HG03060 (cell line): ENCODE data around the gene PARP15.
"Not testable (repeated sequence)": the region's sequence is repeated elsewhere in the genome, so short reads cannot be mapped to it uniquely, and the experiment has no call there.

Source experiments
- ATAC-seq: cut with Tn5 transposase; IDR thresholded peaks from one replicate; pipeline ENCODE4 v1.9.1; 2021; ENCODE audit warnings: low read depth, moderate number of reproducible peaks; ENCODE audit not compliant: unreplicated experiment

PARP15 gene

DNA sequence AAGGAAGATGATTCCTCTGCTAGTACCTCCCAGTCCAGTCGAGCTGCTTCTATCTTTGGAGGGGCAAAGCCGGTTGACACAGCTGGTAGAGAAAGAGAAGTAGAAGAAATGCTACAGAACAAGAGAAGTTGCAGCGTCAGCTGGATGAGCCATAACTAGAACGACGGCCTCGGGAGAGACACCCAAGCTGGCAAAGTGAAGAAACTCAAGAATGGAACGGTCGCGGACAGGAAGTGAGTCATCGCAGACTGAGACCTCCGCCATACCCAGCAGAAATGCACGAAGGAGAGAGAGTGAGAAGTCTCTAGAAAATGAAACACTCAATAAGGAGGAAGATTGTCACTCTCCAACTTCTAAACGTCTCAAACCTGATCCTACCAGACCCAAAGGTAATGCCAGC is 84.2 kb downstream of the PARP15 start:
- ATAC-seq = no peak

- no peak for ATAC-seq
Observed at GRCh38 chr3:122662505-122662904, 85.1 kb downstream of the PARP15 start.

DNA sequence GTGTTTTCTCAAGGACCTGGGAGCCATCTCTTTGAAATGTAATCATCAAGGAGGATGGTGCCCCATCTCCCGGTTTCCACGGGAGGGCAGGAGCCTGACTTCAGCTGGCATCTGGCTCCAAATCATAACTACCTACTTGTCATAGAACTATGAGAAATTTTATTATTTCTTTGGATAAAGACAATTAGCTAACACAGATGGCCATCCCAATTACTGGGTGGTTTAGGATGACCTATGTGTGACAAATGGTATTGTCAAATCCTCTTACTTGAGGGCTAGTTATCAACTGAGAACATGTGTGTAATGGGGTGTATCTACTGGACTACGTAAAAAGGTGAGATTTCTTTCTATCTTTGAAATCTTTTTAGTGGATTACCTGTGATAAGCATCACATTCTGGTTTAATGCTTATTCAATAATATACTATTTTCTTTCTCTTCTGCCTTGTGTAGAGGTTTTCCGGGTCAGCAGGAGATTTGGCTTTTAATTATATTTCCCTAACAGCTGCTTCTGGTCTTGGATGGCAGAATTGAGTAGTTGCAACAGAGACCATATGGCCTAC is 87.9 kb downstream of the PARP15 start:
- no peak for ATAC-seq

DNA sequence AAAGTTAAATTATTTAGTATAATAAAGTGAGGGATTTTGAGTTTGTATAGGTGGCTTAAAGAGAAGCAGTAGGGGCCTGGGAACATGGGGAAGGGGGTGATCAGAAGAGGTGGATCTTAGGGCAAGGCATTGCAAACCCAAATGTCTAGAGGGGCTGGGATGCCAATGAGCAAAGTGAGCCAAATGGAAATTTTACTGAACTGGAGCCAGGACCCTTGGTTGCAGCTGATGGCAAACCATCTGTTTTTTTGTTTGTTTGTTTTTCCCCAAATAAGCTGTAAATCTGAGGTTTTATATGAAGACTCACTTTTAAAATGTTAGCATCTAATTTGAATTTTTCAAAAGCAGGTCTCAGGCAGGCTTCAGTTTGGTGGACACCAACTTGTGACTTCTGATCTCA is 88.4 kb downstream of the PARP15 start:
- ATAC-seq = no peak

DNA sequence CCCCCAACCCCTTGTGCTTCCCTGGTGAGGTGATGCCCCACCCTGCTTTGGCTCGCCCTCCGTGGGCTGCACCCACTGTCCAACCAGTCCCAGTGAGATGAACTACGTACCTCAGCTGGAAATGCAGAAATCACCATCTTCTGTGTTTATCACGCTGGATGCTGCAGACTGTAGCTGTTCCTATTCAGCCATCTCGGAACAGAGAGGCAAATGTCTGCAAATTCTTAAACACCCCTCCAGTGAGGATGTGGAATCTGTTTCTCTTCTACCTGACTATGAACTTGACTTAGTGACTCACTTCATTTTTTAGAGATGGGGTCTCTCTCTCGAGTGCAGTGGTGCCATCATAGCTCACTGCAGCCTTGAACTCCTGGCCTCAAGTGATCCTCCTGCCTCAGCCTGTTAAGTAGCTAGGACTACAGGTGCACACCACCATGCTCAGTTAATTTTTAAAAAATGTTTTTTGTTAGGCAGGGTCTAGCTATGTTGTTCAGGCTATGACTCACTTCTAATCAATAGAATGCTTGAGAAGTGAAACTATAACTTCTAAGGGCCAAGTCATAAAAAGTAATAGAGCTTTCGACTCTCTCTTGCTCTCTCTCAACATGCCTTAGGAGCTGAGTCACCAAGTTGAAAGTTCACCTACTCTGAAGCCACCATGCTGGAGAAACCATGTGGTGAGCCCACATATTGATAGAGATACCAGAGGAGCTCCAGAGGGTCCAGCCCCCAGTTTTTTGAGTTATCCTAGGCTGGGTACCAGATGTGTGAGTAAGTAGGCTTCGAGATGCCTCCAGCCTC is 91.7 kb downstream of the PARP15 start:
- ATAC-seq = no peak

GRCh38 chr3:122671553-122671952 is 94.1 kb downstream of the PARP15 start:
- ATAC-seq = no peak

GRCh38 chr3:122674339-122674738 is 96.9 kb downstream of the PARP15 start:
- ATAC-seq = no peak

DNA sequence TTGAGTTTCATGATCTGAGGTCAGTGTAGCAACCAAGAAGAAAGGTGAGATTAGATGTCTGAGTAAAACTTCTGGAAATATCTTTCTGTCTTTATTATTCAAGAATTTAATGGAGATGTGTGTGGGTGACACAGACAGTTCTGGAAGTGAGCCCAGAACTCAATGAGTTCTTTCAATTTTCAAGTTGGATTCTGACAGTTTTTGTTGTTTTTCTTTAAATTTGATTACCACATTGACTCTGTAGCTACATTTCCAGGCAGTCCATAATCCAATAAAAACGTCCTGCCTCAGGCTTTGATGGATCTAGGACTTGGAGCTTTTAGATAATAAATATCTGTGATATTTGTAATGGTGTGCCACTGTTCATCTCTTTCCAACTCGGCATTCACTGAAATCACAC is 99.3 kb downstream of the PARP15 start:
- no peak for ATAC-seq

GRCh38 chr3:122677216-122677615 is 99.8 kb downstream of the PARP15 start:
- no peak for ATAC-seq

DNA sequence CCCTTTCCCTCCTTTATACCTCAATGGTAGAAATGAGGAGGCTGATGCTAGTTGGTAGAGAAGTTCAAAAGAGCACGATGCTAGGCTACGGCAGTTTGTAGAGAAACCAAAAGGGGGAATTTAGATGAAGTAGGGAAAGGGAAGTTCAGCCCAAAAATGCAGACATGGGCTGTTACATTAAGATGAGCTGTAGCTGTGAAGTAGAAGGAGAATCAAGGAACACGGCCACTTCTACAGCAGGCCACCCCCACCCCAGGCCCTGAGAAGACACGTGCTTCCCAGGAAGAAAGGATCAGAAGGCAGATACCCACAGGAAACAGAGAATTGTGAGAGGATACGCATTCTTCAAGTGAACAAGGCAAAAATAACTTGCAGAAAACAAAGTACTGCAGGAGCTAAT is 101.1 kb downstream of the PARP15 start:
- ATAC-seq = no peak

- ATAC-seq = peak; percentile 33
Observed at GRCh38 chr3:122679085-122679881, 101.8 kb downstream of the PARP15 start.

- ATAC-seq = no peak
Observed at GRCh38 chr3:122679882-122680474, 102.5 kb downstream of the PARP15 start.

DNA sequence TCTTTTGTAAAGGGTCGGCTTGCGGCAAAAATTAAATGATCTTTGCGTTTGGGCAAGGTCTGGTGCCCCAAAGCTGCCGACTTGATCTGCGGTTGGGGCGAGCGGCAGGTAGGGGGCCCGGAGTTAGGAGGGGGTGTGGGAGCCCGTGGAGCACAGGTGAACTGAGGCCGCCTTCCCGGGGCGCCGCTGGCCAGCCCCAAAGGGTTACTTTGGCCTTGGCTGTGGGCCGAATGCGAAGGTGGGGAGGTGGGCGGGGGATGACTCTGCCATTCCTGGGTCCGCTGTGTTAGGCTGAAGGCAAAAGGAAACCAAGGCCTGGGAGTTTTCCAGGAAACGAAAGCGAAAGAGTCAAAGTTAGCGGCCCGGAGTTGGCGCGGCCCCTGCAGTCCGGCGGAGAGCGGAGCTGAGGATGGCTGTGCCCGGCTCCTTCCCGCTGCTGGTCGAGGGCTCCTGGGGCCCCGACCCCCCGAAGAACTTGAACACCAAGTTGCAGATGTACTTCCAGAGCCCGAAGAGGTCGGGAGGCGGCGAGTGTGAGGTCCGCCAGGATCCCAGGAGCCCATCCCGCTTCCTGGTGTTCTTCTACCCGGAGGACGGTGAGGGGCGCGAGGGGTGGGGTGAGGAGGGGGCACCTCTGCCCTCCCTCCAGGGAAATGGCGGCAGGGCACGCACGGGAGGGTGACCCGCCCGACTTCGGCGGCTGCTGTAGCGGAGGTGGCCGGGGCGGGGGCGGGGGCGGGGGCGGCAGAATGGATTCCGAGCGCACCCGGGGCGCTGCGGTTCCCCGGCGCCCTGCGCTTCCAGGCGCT is 103.2 kb downstream of the PARP15 start, which contains the start of gene PARP14:
Gene PARP14, plus strand, starts transcription at position 365 of the 809 bp plus-strand sequence. Its CDS starts 45 bp downstream, at position 410.
- no peak for ATAC-seq

GRCh38 chr3:122681284-122681973 is 104.0 kb downstream of the PARP15 start:
- ATAC-seq = no peak

DNA sequence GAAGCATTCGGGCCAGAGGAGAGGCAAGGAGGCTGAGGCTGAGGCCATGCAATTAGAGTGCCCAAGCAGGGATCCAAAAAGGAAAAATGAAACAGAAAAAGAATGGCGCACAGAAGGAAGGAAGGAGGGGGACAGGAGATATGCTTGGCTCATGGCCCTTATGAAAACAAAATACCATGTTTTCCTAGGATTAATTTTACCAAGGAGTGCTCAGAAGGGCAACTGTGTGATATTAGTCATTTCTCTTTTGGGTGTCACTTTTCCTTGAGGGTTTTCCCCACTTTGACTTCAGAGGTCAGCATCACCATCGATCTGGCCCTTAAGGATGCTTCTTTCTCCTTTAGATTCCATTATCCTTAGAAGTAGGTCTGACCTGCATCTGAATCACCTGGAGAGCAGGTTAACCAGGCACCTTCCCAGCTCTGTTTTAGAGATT is 104.5 kb downstream of the PARP15 start:
- ATAC-seq = no peak

GRCh38 chr3:122682778-122683411 is 105.4 kb downstream of the PARP15 start:
- ATAC-seq = not testable (repeated sequence)

GRCh38 chr3:122687298-122687697 is 109.8 kb downstream of the PARP15 start:
- ATAC-seq = no peak
